ENCODE data around the gene MRPL39.
A peak's percentile ranks its signal among the peaks of the same experiment; 100 is the strongest.

Gene MRPL39

DNA sequence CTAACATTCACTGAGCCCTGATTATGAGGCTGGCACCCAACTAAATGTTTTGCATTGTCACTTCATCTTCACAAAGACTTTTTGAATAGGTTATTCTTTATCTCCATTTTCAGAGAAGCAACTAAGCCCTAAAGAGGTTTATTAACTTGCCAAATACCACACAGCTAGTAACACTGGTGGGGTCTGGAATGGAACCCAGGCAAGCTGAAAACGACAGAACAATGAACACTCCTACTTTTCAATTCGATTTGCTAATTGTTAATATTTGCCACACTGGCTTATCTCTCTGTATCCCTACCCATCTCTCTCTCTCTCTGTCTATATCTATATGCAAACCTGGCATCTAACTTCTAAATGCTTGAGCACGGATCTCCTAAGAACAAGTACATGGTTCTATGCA lies 40.6 kb downstream of the MRPL39 start:
- no peak for DNase-seq

DNA sequence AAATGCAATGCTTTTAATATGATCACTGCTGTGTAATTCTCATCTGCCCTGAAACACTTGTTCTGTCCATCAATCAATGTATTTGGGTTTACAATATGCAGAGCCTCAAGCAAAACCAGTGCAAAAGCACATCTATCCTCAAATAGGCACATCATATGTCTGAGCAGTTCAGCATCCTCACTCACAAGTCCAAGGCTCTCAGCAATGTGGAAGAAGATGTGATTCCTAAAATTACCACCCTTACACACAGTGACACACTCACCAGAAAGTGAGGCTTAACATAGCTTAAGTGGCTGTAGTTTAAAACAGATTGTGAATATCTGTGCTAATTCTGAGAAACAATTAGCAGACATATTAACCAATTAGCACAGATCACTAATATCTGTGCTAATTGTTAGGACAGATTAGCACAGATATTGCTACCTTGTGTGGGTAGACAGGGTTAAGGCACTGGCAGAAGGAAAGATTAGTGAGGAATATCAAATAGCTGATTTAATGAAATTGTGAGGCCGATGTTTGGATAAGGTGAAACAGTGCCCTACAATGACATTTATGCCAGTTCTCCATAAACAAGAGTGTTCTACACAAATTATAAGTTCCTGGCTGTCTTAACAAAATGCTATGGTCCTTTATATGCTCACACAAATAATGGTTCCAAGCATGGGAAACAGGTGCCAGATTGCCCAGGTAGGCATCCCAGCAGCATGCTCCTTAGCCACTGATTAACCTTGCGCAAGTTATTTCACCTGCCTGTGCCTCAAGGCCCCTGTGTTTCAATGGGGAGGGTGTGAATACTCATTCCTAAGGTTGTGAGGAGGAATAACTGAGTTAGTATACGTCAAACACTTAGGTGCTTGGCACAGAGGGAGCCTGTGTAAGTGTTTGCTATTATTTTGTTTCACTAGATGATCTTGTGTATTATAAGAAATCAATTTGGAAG lies 41.7 kb downstream of the MRPL39 start:
- DNase-seq, result no peak

DNA sequence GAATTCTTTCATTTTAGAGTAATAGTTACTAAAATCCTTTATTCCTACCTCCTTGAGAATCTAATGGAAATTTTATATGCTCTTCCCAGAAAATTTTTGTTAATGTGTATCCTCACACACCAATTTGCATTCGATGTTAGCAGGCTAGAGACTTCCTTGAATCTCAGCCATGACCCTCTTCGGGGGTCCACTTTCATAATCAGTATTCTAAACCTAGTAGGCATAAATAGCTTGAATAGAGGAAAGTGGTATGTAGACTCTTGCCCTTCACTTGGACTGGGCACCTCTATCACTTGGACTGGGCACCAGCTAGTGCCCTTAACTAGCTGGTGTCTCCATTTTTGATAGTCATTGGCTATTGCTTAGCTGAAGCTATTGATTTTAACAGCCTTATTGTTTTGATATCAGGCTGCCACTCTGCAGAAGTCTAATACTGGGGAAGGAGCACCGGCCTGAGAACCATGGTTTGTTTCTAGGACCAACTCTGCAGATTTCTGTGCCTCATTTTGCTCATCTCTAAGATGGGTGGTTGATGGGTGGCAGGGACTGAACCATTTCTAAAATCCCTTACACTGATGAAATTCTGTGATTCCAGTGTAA lies 42.8 kb downstream of the MRPL39 start:
- DNase-seq, result no peak

DNA sequence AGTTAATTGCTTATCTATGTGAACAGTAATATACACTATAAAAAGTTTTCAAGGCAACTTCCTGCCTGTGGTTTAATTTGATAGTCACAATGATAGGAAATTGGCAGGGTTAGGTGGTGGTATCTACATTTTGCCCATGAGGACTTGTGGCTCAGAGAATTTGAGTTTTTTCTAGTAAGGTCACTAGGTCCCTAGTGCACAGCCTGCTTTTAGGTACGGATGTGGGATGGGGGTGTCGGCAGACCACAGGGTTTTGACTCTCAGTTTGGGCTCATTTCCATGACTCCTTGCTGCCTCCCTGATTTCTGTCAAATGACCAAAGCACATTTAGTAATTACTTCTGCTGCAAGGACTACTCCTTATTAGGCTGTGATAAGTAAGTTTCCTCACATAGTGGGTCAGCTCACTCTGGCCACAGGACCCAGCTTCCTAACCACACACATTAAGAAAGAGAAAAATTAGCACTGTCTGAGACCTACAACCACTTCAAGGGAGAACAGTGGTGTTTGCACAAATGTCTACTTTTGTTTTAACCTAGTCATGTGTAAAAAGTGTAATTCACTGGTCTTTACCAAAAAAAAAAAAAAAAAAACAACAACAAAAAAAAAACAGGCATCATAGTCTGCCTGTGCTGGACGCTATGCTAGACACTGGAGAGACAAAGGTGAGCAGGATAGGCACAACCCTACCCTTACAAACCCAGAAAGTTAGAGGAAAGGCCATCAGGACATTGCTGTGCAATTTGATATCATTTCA lies 43.7 kb downstream of the MRPL39 start:
- peak; percentile 74 for DNase-seq

DNA sequence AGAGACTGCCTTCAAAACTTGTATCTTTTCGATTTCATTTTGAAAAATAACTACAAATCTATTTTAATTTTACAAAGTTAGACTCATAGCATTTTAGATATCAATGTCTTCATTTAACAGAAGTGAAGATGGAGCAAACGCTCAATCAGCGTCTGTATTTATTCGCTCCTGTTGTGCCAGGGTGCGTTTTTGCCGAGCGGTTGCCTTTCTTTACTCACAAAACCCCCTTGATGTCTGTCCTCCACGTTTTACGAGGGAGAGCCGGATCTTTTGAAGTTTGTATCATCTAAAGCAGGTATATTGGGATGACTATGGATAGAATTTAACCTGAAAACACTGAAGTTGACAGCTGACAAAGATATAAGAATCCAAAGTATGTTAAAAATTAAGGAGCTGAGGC lies 44.6 kb downstream of the MRPL39 start:
- DNase-seq, result no peak

DNA sequence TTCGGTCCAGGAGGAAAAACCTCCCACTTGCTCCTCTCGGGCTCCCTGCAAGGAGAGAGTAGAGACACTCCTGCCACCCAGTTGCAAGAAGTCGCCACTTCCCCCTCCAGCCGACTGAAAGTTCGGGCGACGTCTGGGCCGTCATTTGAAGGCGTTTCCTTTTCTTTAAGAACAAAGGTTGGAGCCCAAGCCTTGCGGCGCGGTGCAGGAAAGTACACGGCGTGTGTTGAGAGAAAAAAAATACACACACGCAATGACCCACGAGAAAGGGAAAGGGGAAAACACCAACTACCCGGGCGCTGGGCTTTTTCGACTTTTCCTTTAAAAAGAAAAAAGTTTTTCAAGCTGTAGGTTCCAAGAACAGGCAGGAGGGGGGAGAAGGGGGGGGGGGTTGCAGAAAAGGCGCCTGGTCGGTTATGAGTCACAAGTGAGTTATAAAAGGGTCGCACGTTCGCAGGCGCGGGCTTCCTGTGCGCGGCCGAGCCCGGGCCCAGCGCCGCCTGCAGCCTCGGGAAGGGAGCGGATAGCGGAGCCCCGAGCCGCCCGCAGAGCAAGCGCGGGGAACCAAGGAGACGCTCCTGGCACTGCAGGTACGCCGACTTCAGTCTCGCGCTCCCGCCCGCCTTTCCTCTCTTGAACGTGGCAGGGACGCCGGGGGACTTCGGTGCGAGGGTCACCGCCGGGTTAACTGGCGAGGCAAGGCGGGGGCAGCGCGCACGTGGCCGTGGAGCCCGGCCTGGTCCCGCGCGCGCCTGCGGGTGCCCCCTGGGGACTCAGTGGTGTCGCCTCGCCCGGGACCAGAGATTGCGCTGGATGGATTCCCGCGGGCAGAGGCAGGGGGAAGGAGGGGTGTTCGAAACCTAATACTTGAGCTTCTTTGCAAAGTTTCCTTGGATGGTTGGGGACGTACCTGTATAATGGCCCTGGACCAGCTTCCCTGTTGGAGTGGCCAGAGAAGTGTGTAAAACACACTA lies 45.3 kb downstream of the MRPL39 start:
- DNase-seq, result peak; percentile 97

DNA sequence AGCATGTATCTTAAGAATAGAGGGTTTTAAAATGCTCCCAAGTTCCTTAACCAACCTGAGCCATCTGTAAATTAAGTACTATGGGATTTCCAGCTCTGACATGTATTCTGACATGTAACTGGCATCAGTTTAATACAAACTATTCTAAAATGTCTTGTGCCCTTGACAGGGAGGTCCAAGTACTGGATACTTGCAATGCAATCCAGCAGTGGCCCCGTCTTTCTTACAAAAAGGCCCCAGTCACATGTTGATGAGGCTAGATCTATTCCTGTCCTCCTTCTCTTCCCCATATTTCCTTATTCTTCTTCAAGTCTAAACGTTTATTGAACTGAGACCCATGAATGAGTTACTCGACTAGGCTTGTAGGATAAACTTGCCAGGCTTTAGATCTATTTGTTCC lies 46.4 kb downstream of the MRPL39 start:
- no peak for DNase-seq

DNA sequence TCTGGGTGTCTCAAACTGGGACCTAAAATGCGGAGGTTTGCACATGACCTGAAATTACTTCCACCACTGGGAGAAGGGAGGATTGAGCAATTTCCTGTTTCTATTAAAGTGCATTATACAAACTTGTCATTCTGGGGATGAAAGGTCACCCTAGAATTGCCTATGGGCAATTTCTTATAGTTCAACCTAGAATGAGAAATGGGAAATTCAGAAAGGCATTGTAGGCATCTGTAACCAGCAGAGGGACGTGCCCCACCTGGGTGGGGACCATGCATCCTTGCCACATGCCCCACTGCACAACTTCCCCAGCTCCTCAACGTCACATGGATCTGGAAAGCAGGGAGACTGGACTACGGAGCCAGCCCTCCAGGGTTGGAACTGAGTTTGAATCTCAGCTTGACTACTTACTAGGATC lies 47.0 kb downstream of the MRPL39 start:
- DNase-seq, result no peak

DNA sequence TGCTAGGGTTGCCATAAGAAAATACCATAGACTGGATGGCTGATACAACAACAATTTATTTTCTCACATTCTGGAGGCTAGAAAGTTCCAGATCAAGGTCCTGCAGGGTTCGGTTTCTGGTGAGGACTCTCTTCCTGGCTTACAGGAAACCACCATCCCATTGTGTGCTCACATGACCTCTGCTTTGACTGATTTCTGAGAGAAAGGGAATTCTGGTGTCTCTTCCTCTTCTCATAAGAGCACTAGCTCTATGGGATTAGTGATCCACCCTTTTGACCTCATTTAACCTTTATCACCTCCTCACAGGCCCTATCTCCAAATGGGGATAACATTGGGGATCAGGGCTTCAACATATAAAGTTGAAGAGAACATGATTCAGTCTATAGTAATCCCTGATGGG lies 47.5 kb downstream of the MRPL39 start:
- DNase-seq, result no peak

DNA sequence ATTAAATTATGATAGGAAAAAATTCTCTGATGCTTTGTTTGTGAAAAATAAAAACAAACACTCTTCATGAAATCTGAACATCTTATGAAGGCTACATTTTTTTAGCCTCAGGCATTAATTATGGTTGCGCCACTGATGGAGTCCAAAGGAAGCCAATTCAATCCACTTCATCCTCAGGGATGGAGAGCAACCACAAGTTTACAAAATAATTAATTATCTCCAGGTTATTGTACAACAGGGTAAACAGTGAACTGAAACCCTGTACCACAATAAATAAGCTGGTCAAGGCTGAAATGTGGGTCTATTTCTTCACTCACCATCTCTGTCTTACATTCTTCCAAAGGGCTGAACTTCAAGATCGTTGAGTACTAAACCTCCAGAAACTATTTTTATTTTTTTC lies 49.2 kb downstream of the MRPL39 start:
- no peak for DNase-seq

DNA sequence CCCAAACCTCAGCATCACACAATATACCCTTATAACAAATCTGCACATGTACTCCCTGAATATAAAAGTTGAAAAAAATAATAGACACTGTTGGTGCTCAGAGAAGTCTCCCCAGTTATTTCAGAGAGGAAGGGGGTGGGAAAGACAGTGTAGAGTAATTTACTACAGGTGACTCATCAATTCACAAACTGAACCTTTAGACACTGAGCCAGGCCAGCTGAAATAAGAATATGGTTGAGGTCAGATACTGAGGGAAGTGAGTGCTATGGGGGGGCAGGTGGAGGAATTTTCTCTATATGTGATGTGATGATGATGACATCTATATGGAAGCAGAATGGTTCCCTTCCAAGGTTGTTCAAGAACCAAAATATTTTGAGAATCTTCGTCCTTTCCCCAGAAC lies 50.1 kb downstream of the MRPL39 start:
- DNase-seq, result no peak

DNA sequence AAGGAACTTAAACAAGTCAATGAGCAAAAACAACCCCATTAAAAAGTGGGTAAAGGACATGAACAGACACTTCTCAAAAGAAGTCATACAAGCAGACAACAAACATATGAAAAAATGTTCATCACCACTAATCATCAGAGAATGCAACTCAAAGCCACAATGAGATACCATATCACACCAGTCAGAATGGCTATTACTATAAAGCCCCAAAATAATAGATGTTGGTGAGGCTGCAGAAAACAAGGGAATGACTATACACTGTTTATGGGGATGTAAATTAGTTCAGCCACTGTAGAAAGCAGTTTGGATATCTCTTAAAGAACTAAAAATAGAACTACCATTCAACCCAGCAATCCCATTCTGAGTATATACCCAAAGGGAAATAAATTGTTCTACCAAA lies 51.2 kb downstream of the MRPL39 start:
- no peak for DNase-seq

DNA sequence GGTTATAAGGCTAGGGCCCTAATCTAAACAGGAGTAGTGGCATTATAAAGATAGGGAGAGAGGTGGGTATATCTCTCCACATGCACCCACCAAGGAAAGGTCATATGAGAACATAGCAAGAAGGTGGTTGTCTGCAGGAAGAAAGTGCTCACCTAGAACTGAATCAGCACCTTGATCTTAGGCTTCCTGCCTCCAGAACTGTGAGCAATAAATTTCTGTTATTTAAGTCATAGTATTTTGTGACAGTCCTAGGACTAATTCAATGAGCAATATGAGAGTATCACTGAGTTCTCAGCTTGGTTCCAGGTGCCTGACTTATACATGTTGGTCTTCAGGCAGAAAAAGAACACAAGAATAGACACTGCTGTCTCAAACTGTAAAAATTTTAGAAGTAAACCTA lies 51.8 kb downstream of the MRPL39 start:
- DNase-seq, result no peak

DNA sequence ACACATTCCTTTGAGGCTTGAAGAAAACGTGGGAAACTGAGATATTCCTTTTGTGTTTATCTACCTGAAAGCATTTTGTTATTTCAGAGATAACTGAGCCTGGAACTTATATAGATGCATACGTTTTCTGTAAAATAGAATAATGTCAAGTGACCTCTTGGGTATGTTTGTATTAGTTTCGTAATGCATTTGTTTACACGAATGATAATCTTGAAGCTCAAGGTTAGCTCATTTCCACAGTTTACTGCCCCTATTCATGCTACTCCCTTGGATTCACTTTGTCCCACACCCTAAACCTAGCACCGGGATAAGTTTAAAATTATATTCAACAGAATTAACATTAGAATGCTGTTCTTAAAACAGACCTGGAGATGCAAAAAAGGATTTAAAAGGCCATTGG lies 54.4 kb downstream of the MRPL39 start:
- DNase-seq, result no peak

DNA sequence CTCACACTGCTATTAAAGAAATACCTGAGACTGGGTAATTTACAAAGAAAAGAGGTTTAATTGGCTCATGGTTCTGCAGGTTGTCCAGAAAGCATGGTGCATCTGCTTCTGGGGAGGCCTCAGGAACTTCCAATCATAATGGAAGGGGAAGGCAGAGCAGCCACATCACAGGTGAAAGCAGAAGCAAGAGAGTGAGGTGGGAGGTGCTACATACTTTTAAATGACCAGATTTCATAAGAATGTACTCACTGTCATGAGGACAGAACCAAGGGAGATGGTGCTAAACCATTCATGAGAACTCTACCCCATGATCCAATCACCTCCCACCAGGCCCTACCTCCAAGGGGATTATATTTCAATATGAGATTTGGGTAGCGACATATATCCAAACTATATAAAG lies 55.7 kb downstream of the MRPL39 start:
- DNase-seq, result no peak

DNA sequence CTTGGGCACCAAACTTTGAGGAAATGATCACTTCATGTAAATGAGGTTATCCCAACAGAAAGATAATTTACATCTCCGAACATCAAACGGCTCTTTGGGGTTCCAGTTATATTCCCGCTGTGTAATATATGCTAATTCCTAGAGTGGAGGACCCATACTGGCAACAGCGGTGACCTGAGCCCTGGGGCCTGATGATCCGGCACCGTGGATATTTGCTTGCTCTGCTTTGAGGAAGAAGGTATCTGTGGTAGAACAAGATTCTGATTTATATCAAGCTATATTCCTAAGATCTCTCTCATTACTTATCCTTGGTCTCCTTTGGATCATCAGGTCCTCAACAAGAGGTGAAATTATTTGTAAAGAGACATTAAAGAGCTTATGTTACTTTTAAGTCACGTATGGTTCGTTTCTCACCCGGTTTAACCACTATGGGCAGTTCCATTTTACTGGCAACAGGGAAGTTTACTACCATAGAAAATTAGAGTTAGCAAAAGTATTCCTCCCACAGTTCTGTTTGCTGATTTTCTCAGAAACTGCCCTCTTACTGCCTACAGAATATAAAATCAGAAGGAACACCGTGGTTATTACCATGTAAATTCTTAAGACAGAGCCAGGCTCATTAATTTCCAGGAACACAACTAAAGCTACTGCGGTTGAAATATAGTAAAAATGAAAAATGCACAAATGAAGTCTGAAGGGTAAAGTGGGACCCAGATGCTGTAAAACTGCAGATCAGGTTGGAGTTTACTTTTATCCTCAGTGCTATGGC lies 56.7 kb downstream of the MRPL39 start:
- DNase-seq, result no peak

DNA sequence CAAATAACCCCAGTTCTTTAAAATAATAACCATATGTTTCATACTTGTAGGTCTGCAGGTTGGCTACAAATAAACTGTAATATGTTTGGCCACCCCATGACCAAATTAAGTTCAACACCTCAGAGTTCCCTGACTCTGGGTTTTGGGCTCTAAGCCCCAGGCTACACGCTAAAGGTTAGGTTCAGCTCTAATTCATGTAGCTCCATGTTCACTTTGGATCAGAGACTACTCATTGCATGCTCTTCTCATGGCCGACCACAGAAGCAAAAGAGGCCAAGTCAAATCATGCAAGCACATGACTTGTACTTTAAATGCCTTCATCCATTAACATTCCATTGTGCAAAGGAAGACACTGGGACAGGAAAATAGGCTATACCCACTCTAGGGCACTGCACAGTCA lies 66.2 kb downstream of the MRPL39 start:
- no peak for DNase-seq

DNA sequence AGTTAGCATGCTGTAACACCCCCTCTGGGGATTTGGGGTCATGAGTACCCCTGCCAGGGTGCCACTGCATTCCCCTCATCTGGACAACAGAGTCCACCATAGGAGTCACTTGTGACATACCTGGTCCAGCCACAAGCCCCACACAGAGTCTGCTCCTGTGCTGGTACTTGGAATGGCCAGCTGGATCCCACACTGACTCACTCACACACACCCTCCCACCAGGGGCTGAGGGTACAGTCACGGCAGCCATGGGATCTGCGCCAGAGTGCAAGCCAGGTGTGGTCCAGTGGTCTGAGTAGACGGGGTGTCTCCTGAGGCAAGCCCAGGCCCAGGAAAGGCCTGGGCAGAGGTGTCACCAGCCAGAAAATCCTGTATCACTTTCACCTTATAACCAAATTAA lies 67.7 kb downstream of the MRPL39 start:
- DNase-seq, result no peak

DNA sequence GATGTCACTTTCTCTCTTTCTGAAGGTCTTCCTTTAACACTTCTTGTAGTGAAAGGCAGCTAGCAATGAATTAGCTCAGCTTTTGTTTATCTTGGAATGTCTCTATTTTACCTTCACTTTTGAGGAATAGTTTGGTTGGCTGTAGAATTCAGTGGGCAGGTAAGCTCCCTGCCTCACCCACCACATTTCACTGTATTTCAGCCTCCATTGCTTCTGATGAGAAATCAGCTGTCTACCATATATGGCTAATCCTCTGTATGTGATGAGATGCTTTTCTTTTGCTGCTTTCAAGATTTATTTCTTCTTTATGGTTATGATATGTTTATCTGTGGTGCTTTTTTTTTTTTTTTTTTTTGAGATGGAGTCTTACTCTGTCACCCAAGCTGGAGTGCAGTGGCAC lies 70.1 kb downstream of the MRPL39 start:
- no peak for DNase-seq

DNA sequence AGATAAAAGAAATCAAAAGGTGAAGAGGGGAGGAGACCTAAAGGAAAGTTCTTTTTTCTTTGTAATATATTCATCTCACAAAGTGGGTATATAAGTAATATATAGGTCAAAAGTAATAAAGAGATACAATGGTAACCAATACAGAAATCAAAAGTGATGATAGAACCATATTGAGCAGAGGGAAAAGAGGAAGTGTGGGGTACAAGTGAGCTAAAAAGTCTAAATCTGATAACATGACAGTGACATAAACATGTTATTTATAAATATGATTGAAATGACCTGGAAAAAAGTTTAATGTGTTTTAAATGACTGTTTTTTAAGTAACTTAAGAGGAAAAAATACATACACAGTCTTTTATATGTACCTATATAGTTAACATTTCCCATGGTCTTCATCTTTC lies 70.5 kb downstream of the MRPL39 start:
- no peak for DNase-seq

DNA sequence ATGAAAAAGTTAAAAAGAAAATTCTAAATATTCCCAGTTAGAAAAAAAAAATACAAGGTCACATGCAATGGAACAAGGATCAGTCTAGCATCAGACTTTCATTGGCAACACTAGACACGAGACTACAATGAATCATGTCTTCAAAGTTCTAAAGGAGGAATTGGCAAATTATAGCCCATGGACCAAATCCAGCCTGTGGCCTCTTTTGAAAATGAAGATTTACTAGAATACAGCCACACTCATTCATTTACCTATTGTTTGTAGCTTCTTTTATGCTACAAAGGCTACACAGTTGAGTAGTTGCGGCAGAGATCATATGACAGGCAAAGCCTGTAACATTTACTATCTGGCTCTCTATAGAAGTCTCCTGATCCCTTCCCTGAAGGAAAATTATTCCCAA lies 71.4 kb downstream of the MRPL39 start:
- DNase-seq, result no peak

All from activated CD8-positive, alpha-beta memory T cell treated with anti-CD3 and anti-CD28 coated beads, Interleukin-2, amount 50 U/mL, for 48 hours (primary cell).